Esophagus muscularis mucosa (tissue), 4 donors: Measurements from ENCODE around the gene ZNF618. TPM values are rescaled to one million over a fixed set of nuclear protein-coding genes. Genes with fewer than 3 reads are reported as not detected.
A peak's percentile ranks its signal among the peaks of the same experiment; 100 is the strongest.

ENCODE experiments used
- DNase-seq: peaks from one replicate; pipeline ENCODE4 v3.0.0-alpha.2; 2017; ENCODE audit errors: extremely low spot score
- H3K27ac ChIP-seq, 4 donors: fragments of 200-600 bp; sonication (generic); replicated peaks in 1 of 4; 1 replicate in 3 of 4; 2 replicates in 1 of 4; pipeline ENCODE4 v1.5.1; 2016 to 2019; ENCODE audit warnings: mild to moderate bottlenecking in 1 of 4
- H3K27me3 ChIP-seq, 4 donors: fragments of 200-600 bp; sonication (generic); one replicate each; pipeline versions ENCODE4 v1.5.1 to v1.6.0; 2016 to 2019
- H3K36me3 ChIP-seq, 4 donors: fragments of 200-600 bp; sonication (generic); one replicate each; pipeline ENCODE4 v1.5.1; 2016 to 2019
- H3K4me1 ChIP-seq, 4 donors: fragments of 200-600 bp; sonication (generic); one replicate each; pipeline ENCODE4 v1.5.1; 2016 to 2019
- H3K4me3 ChIP-seq, 4 donors: fragments of 200-600 bp; sonication (generic); 1 replicate in 2 of 4; 2 replicates in 2 of 4; pipeline ENCODE4 v1.5.1; 2016 to 2019; ENCODE audit warnings: mild to moderate bottlenecking in 4 of 4, moderate library complexity in 1 of 4
- H3K9me3 ChIP-seq, 4 donors: fragments of 200-600 bp; sonication (generic); 1 replicate in 3 of 4; 2 replicates in 1 of 4; pipeline ENCODE4 v1.5.1; 2016 to 2019
- EP300 ChIP-seq: sonication (generic); formaldehyde crosslinking; IDR thresholded peaks from one replicate; pipeline ENCODE4 v1.6.1; 2017; ENCODE audit warnings: antibody characterized with exemption
- POLR2A ChIP-seq: fragments of 450-650 bp; IDR thresholded peaks from one replicate; pipeline ENCODE4 v1.6.1; 2017; ENCODE audit warnings: antibody characterized with exemption, moderate library complexity, mild to moderate bottlenecking, low read depth
- POLR2AphosphoS5 ChIP-seq, 2 donors: sonication (generic); formaldehyde crosslinking; IDR thresholded peaks; one replicate each; pipeline ENCODE4 v1.6.1; 2017; ENCODE audit warnings: antibody characterized with exemption in 2 of 2
- WGBS: methylation state at CpG from one replicate; pipeline ENCODE4 v1.1.5; 2018; 5-methylcytosine and 5-hydroxymethylcytosine counted together
- intact Hi-C: fragments of 100-400 bp; cut with DNase I; formaldehyde crosslinking; loops from one replicate; pipeline ENCODE4 v1.15.1; 2023
- total RNA-seq, 4 donors: library from RNA; depleted of rRNA; stranded (reverse); fragments of >200 nt; gene quantifications; one replicate each; pipeline versions ENCODE4 v1.1.0 to v1.2.1, GENCODE V29; 2016
- TF ChIP-seq, protein P1 (sequence below), 3 experiments: fragments of 200-600 bp in 2 of 3; fragments of 450-650 bp in 1 of 3; sonication (generic) in 2 of 3; IDR thresholded peaks; one replicate each; pipeline ENCODE4 v1.5.1; 2017 to 2019; ENCODE audit warnings: antibody characterized with exemption in 3 of 3, mild to moderate bottlenecking in 2 of 3, moderate library complexity in 1 of 3

The ZNF618 gene
- total RNA-seq, 4 donors from 2014 or later: 1.2 to 4.5 (median 2.6) TPM

DNA sequence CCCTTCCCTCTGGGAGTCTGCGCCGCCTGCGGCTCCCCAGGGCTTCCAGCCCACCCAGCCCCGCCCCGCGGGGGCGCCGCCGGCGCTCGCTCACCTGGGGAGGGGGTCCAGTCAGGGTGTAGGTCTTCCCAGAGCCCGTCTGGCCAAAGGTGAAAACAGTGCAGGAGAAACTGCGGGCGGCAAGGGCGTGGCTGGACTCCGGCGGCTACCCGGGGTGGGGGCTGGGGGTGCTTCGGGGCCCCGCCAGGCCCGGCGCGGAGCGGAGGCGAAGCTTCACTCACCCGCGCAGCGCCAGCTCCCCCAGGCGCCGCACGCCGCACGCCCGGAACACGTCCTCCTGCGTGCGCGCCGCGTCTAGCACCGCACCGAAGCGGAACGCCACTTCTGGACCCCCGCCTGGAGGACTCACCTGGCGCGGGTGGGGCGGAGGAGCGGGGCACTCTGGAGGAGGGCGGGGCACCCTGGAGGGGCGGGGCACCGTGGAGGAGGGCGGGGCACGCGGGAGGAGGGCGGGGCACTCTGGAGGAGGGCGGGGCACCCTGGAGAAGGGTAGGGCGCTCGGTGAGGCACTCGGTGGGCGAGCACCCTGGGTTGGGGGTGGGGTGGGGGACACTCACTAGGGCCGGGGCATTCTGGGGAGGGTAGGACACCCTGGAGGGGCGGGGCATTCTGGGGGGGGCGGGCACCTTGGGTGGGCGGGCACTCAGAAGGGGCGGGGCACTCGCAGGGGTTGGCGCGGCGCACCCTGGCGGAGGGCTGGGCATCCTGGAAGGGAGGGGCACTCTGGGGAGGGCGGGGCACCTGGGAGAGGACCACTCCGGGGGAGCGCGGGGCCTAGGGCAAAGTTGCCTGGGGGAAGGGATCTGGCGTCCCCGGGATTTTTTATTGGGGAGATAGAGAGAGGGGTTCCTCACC, 222.2 kb downstream of the ZNF618 start:
- Histone ChIP-seq H3K27me3 (peaks cover 0 to 65% (median 18%) of the 10 kb centered on the region in 4 donors), H3K4me1 (peaks cover 7 to 19% (median 17%) of the 10 kb centered on the region in 4 donors), H3K36me3 (no peaks in the 10 kb centered on the region), H3K27ac (no peak overlapping the region), H3K4me3 (peak overlapping the region; percentile 45 to 58 (median 48)), H3K9me3 (peaks cover 0 to 3% (median 0%) of the 10 kb centered on the region in 4 donors)
- DNase-seq: no peak
- intact Hi-C loops: no loop called here
- 0% methylated on average over 1 of the region's 77 CpGs for WGBS
- TF ChIP-seq POLR2AphosphoS5 (IDR thresholded peaks at IDR 0.05) (no peak), POLR2A (no peak), EP300 (no peak)
- TF ChIP-seq, protein P1, sequence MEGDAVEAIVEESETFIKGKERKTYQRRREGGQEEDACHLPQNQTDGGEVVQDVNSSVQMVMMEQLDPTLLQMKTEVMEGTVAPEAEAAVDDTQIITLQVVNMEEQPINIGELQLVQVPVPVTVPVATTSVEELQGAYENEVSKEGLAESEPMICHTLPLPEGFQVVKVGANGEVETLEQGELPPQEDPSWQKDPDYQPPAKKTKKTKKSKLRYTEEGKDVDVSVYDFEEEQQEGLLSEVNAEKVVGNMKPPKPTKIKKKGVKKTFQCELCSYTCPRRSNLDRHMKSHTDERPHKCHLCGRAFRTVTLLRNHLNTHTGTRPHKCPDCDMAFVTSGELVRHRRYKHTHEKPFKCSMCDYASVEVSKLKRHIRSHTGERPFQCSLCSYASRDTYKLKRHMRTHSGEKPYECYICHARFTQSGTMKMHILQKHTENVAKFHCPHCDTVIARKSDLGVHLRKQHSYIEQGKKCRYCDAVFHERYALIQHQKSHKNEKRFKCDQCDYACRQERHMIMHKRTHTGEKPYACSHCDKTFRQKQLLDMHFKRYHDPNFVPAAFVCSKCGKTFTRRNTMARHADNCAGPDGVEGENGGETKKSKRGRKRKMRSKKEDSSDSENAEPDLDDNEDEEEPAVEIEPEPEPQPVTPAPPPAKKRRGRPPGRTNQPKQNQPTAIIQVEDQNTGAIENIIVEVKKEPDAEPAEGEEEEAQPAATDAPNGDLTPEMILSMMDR (IDR thresholded peaks at IDR 0.05): no peak

DNA sequence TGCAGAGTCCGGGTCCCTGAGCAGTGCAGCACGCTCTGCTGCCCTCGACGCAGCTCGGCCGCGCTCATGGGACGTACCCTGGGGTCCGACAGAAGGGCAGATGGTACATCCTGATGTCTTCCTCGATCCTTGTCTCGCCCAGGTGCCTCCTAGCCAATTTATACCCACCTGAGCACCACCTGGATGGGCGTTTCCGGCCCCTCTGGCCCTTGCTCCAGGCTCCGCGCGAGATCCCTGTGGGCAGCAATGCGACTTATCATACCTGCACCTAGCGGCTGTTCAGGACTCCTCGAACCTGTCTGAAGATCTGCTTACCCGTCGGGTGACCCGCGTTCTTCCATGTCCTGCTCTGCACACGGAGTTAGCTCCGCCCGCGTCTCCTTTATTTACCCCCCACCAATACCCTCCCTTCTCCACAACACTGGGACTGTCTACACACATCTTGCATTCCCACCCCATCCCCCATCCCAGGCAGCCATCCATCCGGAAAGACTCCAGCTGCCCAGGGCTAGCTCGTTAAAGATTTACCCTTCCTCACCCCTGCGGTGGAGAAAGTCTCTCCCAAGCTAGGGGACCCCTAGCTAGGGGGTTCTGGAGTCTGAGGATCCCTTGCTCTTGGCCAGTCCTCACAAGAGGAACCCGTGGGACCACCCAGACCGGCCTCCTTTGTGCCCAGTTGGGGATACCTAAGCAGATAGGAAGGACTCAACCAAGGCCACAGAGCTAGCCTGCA, 223.0 kb downstream of the ZNF618 start, which contains the start of gene KIF12:
Gene KIF12, minus strand, starts transcription at position 357 of the 733 bp plus-strand sequence. Its CDS starts 16 bp downstream, at position 341.
- TF ChIP-seq POLR2A (no peak), EP300 (no peak), POLR2AphosphoS5 (IDR thresholded peaks at IDR 0.05) (no peak)
- TF ChIP-seq, protein P1 (IDR thresholded peaks at IDR 0.05): no peak
- Histone ChIP-seq H3K9me3 (peaks cover 0 to 3% (median 0%) of the 10 kb centered on the region in 4 donors), H3K27ac (no peak within 1 kb of the TSS), H3K27me3 (peaks cover 0 to 64% (median 18%) of the 10 kb centered on the region in 4 donors), H3K36me3 (no peaks in the 10 kb centered on the region), H3K4me3 (peak within 1 kb of the TSS; percentile 45 to 58 (median 48)), H3K4me1 (peaks cover 7 to 19% (median 17%) of the 10 kb centered on the region in 4 donors)
- 42% methylated on average over 29 of the region's 32 CpGs for WGBS
- intact Hi-C loops: no loop called here
- DNase-seq: no peak

DNA sequence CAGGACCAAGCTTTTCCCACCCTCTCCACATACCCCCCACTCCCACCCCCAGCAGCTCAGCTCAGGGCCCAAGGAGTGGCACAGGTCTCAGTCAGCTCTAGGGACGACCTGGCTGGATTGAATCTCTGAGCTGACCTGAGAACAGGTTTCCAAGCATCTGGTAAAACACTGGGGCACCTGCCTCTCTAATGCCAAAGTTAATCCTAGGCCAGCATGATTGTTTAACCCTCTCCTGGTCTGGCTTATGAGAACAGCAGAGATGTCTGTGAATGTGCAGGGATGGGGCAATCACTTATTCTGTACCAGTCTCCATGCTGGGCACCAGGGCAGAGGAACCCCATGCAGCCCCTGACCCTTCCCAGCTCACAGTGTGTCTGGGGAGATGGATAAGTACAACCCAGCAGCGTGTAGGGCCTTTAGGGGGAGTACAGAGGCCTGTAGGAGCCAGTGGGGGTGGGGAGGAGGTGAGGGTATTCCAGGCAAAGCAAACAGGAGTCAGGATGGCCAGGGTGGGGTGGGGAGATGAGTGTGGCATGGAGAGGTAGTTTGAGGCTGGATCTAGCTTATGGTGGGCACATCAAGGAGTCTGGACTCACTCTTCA, 223.7 kb downstream of the ZNF618 start:
- peaks cover 7 to 19% (median 17%) of the 10 kb centered on the region in 4 donors for H3K4me1 ChIP-seq
- peaks cover 0 to 64% (median 18%) of the 10 kb centered on the region in 4 donors for H3K27me3 ChIP-seq
- H3K27ac ChIP-seq: no peak overlapping the region
- 75% methylated on average over 1 of the region's 2 CpGs for WGBS
- TF ChIP-seq POLR2A: no peak
- TF ChIP-seq, protein P1 (IDR thresholded peaks at IDR 0.05): no peak
- no peak for TF ChIP-seq EP300
- TF ChIP-seq POLR2AphosphoS5 (IDR thresholded peaks at IDR 0.05): no peak
- intact Hi-C loops: no loop called here
- no peak overlapping the region for H3K4me3 ChIP-seq
- no peaks in the 10 kb centered on the region for H3K36me3 ChIP-seq
- peaks cover 0 to 3% (median 0%) of the 10 kb centered on the region in 4 donors for H3K9me3 ChIP-seq
- DNase-seq: no peak

DNA sequence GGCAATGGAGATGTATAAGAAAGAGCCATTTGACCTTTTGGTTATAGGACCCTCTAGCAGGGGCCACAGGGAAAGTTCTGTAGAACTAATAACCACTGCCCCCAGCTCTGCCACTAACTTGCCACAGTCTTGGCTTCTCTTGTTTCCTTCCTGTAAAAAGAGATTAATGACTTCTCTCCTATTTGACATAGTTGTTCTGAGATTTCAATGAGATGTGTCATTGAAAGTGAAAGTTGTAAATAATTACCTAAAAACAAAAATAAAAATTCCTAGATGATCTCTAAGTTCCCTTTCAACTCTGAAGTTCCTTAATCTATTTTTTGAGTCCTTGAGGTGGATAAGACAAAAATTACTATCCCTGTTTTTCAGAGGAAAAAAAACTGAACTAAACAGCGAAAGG, 224.4 kb downstream of the ZNF618 start:
- Histone ChIP-seq H3K27ac (no peak overlapping the region), H3K9me3 (peaks cover 0 to 3% (median 0%) of the 10 kb centered on the region in 4 donors), H3K4me3 (no peak overlapping the region), H3K4me1 (peaks cover 7 to 19% (median 17%) of the 10 kb centered on the region in 4 donors), H3K36me3 (no peaks in the 10 kb centered on the region), H3K27me3 (peaks cover 0 to 57% (median 18%) of the 10 kb centered on the region in 4 donors)
- no peak for DNase-seq
- 76% methylated on average over 1 of the region's 1 CpG for WGBS
- intact Hi-C loops: no loop called here
- no peak for TF ChIP-seq EP300
- TF ChIP-seq POLR2A: no peak
- TF ChIP-seq, protein P1 (IDR thresholded peaks at IDR 0.05): no peak
- TF ChIP-seq POLR2AphosphoS5 (IDR thresholded peaks at IDR 0.05): no peak
